Measurements from ENCODE around the gene TLCD1.

GRCh38 chr17:28704219-28704858, 21.7 kb downstream of the TLCD1 start:
- no peak for TF ChIP-seq CTCF (IDR thresholded peaks at IDR 0.05 in 4 of 5, conservative IDR thresholded peaks at IDR 0.05 in 1 of 5)
- no peak for TF ChIP-seq POLR2A (IDR thresholded peaks at IDR 0.05)

All from gastrocnemius medialis (tissue), 4 donors.